Keratinocyte (primary cell): Measurements from ENCODE around the gene CACNA2D4. TPM values are rescaled to one million over a fixed set of nuclear protein-coding genes. Genes with fewer than 3 reads are reported as not detected.

Source experiments
- DNase-seq: peaks from one replicate; pipeline ENCODE4 v3.0.0-alpha.2; 2011; ENCODE audit warnings: low read depth, missing footprints, low spot score
- FAIRE-seq: peaks from 2 replicates; lab custom pipeline; 2011; peaks lifted over from hg19 to GRCh38; lab: Jason Lieb, UNC
- H2AFZ ChIP-seq: 2 replicates; pipeline ENCODE4 v1.6.0; 2012; ENCODE audit warnings: low read length, control low read depth, inconsistent platforms; ENCODE audit not compliant: control insufficient read depth
- H3K27ac ChIP-seq: 2 replicates; pipeline ENCODE4 v1.5.1; 2011; ENCODE audit warnings: low read length; ENCODE audit not compliant: control insufficient read depth, insufficient read depth
- H3K27me3 ChIP-seq: 3 replicates; pipeline ENCODE4 v1.6.0; 2011; ENCODE audit warnings: low read length; ENCODE audit not compliant: control insufficient read depth, insufficient read depth; ENCODE audit errors: extremely low read depth
- H3K36me3 ChIP-seq, 2 experiments: 2 replicates in 1 of 2; 3 replicates in 1 of 2; pipeline ENCODE4 v1.5.1; 2011; ENCODE audit warnings: low read length in 2 of 2, mild to moderate bottlenecking in 1 of 2; ENCODE audit not compliant: control insufficient read depth in 2 of 2, insufficient read depth in 2 of 2; ENCODE audit errors: extremely low read depth in 1 of 2
- H3K4me1 ChIP-seq: 3 replicates; pipeline ENCODE4 v1.5.1; 2011; ENCODE audit warnings: low read length; ENCODE audit not compliant: control insufficient read depth, insufficient read depth; ENCODE audit errors: extremely low read depth
- H3K4me2 ChIP-seq: 3 replicates; pipeline ENCODE4 v1.6.0; 2011; ENCODE audit warnings: low read depth, low read length; ENCODE audit not compliant: control insufficient read depth, insufficient read depth; ENCODE audit errors: extremely low read depth
- H3K4me3 ChIP-seq, 3 experiments: fragments of 200-600 bp in 1 of 3; sonication (generic) in 1 of 3; 2 replicates in 2 of 3; 3 replicates in 1 of 3; pipeline ENCODE4 v1.5.1; 2011 to 2016; ENCODE audit warnings: low read length in 3 of 3, mild to moderate bottlenecking in 3 of 3, control low read depth in 2 of 3, inconsistent platforms in 1 of 3, low read depth in 1 of 3, mixed read lengths in 1 of 3, mixed run types in 1 of 3, moderate library complexity in 1 of 3; ENCODE audit not compliant: control insufficient read depth in 2 of 3, insufficient read depth in 2 of 3; ENCODE audit errors: extremely low read depth in 1 of 3
- H3K79me2 ChIP-seq: 2 replicates; pipeline ENCODE4 v1.6.0; 2012; ENCODE audit warnings: low read length; ENCODE audit not compliant: control insufficient read depth, insufficient read depth
- H3K9ac ChIP-seq: 3 replicates; pipeline ENCODE4 v1.6.0; 2011; ENCODE audit warnings: low read length; ENCODE audit not compliant: control insufficient read depth, insufficient read depth; ENCODE audit errors: extremely low read depth
- H3K9me1 ChIP-seq: 3 replicates; pipeline ENCODE4 v1.6.0; 2011; ENCODE audit warnings: low read length; ENCODE audit not compliant: control insufficient read depth, insufficient read depth; ENCODE audit errors: extremely low read depth
- H3K9me3 ChIP-seq: 2 replicates; pipeline ENCODE4 v1.5.1; 2012; ENCODE audit warnings: low read depth, low read length; ENCODE audit not compliant: control insufficient read depth
- H4K20me1 ChIP-seq: 3 replicates; pipeline ENCODE4 v1.6.0; 2011; ENCODE audit warnings: low read length; ENCODE audit not compliant: control insufficient read depth, insufficient read depth; ENCODE audit errors: extremely low read depth
- CTCF ChIP-seq, 3 experiments: IDR thresholded peaks in 1 of 3; conservative IDR thresholded peaks in 1 of 3; optimal IDR thresholded peaks in 1 of 3; 2 replicates in 2 of 3; 3 replicates in 1 of 3; pipeline versions ENCODE3 to v1.5.1; 2011; ENCODE audit warnings: low read length in 3 of 3, mild to moderate bottlenecking in 3 of 3, moderate library complexity in 2 of 3, control low read depth in 1 of 3, inconsistent platforms in 1 of 3; ENCODE audit not compliant: insufficient read depth in 2 of 3; ENCODE audit errors: extremely low read depth in 1 of 3
- EZH2 ChIP-seq: IDR thresholded peaks from one replicate; pipeline ENCODE4 v1.6.1; 2012; ENCODE audit warnings: inconsistent platforms, mild to moderate bottlenecking, low read length, moderate library complexity
- dilution Hi-C: fragments of 300-500 bp; cut with MboI; formaldehyde crosslinking; loops from one replicate; pipeline ENCODE4 v1.7.0; 2020; ENCODE audit warnings: low sequenced_read_pairs; ENCODE audit not compliant: extremely low pct_ligation_motif_present
- polyA plus RNA-seq, 5 experiments: library from polyadenylated mRNA; depleted of rRNA in 3 of 5; stranded (reverse) in 3 of 5; stranded (forward) in 1 of 5; unstranded in 1 of 5; fragments of >200 nt; gene quantifications; 1 replicate in 1 of 5; 2 replicates in 3 of 5; 3 replicates in 1 of 5; pipeline versions ENCODE4 v1.2.1 to v1.2.3, GENCODE V29; 2011 to 2012; ENCODE audit warnings: missing spikeins in 2 of 5, low read depth in 1 of 5, low replicate concordance in 1 of 5

The CACNA2D4 gene
- polyA plus RNA-seq, 1 donor (not counting 4 experiments of a cell fraction or from before 2014, with no cell fraction given), result 0.09 TPM

GRCh38 chr12:1956716-1957115 lies 38.3 kb upstream of the CACNA2D4 start:
- TF ChIP-seq CTCF (optimal IDR thresholded peaks at IDR 0.05 in 1 of 3, IDR thresholded peaks at IDR 0.05 in 1 of 3, conservative IDR thresholded peaks at IDR 0.05 in 1 of 3; ENCODE audit: extremely low read depth in 1 of 3, insufficient read depth in 2 of 3, low read length in 3 of 3), result no peak
- TF ChIP-seq EZH2, result no peak
- dilution Hi-C loops, result no loop called here

GRCh38 chr12:1949771-1950470 lies 31.5 kb upstream of the CACNA2D4 start:
- Histone ChIP-seq H3K4me2 (peak overlapping the region; percentile 50), H3K79me2 (no peaks in the 10 kb centered on the region), H4K20me1 (no peaks in the 10 kb centered on the region), H3K9me1 (no peaks in the 10 kb centered on the region), H3K27ac (peak overlapping the region; percentile 22), H3K27me3 (no peaks in the 10 kb centered on the region), H3K4me1 (peaks cover 14% of the 10 kb centered on the region), H3K4me3 (peak overlapping the region in 1 of 3 experiments; percentile 19), H3K9me3 (no peaks in the 10 kb centered on the region), H3K9ac (peak overlapping the region; percentile 9), H2AFZ (peak overlapping the region; percentile 2), H3K36me3 (peaks cover 0 to 7% of the 10 kb centered on the region in 2 experiments)
- dilution Hi-C loops, result no loop called here
- no peak for TF ChIP-seq EZH2
- no peak for TF ChIP-seq CTCF (optimal IDR thresholded peaks at IDR 0.05 in 1 of 3, IDR thresholded peaks at IDR 0.05 in 1 of 3, conservative IDR thresholded peaks at IDR 0.05 in 1 of 3; ENCODE audit: extremely low read depth in 1 of 3, insufficient read depth in 2 of 3, low read length in 3 of 3)
- DNase-seq, result no peak
- FAIRE-seq, result peak; percentile 83

More at GRCh38 chr12:1956716-1957115, 38.3 kb upstream of the CACNA2D4 start:
- no peak for FAIRE-seq
- H3K79me2 ChIP-seq, result no peaks in the 10 kb centered on the region
- no peaks in the 10 kb centered on the region for H3K9me3 ChIP-seq
- no peak overlapping the region for H3K4me3 ChIP-seq
- H3K36me3 ChIP-seq, result peaks cover 0 to 2% of the 10 kb centered on the region in 2 experiments
- no peak overlapping the region for H2AFZ ChIP-seq
- DNase-seq, result no peak
- H3K27me3 ChIP-seq, result no peaks in the 10 kb centered on the region
- no peak overlapping the region for H3K4me2 ChIP-seq
- no peaks in the 10 kb centered on the region for H4K20me1 ChIP-seq
- H3K27ac ChIP-seq, result no peak overlapping the region
- no peak overlapping the region for H3K9ac ChIP-seq
- H3K4me1 ChIP-seq, result no peaks in the 10 kb centered on the region
- no peaks in the 10 kb centered on the region for H3K9me1 ChIP-seq
